LNCaP clone FGC (cell line): ENCODE data around the gene ZNF845.
"Not testable (repeated sequence)": the region's sequence is repeated elsewhere in the genome, so short reads cannot be mapped to it uniquely, and the experiment has no call there.

ENCODE experiments used
- DNase-seq: peaks from one replicate; pipeline ENCODE4 v3.0.0-alpha.2; 2011; ENCODE audit warnings: low read depth
- H3K4me3 ChIP-seq: 2 replicates; pipeline ENCODE4 v1.5.1; 2011; ENCODE audit warnings: mild to moderate bottlenecking, low read depth, low read length, control low read depth
- CTCF ChIP-seq: IDR thresholded peaks from 2 replicates; pipeline ENCODE4 v1.5.1; 2012; ENCODE audit warnings: mild to moderate bottlenecking; ENCODE audit not compliant: control insufficient read depth, insufficient read depth; ENCODE audit errors: extremely low read depth

ZNF845 gene

GRCh38 chr19:53394974-53395839 lies 61.7 kb downstream of the ZNF845 start, which contains the start of gene ZNF765:
TSS of gene ZNF765 (plus strand) at chr19:53395149. CDS start at chr19:53398016, 2,867 bp downstream.
- DNase-seq: peak; percentile 60
- H3K4me3 ChIP-seq: peak within 1 kb of the TSS; percentile 88
- 0 out of 2 replicates have a peak, but pooled peaks have one; percentile 11 for TF ChIP-seq CTCF

DNA sequence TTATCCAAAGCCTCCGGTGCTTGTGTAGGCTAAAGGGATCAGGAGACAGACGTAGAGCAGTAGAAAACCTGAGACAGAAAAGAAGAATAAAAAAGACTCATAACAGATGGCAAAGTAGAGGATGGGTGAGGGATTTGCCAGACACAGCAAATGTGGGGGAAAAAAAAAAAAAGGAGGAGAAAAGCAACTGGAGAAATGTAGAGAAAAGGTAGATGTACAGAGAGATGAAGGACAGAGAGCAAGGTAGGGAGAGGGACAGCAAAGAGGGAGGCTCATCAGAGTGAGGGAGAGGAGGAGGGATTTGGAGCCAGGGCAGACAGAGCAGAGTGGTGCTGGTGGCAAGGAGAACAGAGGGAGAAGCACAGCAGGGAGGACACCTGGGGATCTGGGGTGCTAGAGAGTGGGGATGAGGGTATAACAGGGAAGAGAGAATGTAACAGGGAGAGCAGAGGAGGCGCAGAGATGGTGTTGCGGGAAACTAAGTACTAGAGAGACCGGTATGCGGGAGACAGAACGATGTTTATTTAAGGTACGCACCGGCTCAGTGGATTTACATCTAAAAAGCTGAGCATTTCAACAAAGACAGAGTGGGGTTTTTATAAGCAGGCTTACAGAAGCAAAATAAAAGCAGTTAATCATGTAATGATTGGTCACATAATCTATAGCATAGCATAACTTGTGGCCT lies 62.4 kb downstream of the ZNF845 start:
- DNase-seq: not testable (repeated sequence)
- peak overlapping the region; percentile 88 for H3K4me3 ChIP-seq

GRCh38 chr19:53396525-53396868 lies 62.9 kb downstream of the ZNF845 start:
- peak overlapping the region; percentile 88 for H3K4me3 ChIP-seq
- no peak for DNase-seq
- no peak for TF ChIP-seq CTCF

DNA sequence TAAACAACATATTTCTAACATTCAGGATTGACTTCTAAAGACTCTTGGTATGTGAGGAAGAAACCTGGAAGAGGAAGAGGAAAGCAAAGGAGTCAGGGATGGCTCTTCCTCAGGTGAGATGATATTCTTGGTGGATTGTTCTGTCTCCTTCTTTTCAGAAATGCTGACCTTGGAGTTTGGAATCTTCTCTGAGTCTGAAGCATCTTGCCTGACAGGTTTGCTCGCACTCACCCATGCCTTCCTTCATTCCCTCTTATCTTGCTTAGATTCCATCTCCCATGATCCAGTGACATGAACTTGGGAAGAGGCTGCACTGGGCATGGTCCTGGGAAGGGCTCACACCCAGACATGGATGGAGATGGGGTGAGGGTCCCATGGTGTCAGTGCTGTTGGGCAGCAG lies 64.4 kb downstream of the ZNF845 start:
- not testable (repeated sequence) for DNase-seq, H3K4me3 ChIP-seq
